Mucosa of gallbladder (tissue), 1 donor: Measurements from ENCODE around the gene FBXW2. TPM values are rescaled to one million over a fixed set of nuclear protein-coding genes. Genes with fewer than 3 reads are reported as not detected.

Experiments used
- DNase-seq: peaks from one replicate; pipeline ENCODE4 v3.0.0-alpha.2; 2020; ENCODE audit warnings: low spot score
- total RNA-seq: library from RNA; stranded (reverse); gene quantifications from one replicate; pipeline ENCODE4 v1.2.1, GENCODE V29; 2021
- donor health status: DM: no; HTN: no; CAD: no.

FBXW2 gene
- total RNA-seq, 1 donor from 2014 or later: 44.9 TPM

- DNase-seq: no peak
Measured at GRCh38 chr9:120741701-120742100, 51.5 kb downstream of the FBXW2 start.

- DNase-seq: no peak
Measured at GRCh38 chr9:120741191-120741590, 52.0 kb downstream of the FBXW2 start.

DNA sequence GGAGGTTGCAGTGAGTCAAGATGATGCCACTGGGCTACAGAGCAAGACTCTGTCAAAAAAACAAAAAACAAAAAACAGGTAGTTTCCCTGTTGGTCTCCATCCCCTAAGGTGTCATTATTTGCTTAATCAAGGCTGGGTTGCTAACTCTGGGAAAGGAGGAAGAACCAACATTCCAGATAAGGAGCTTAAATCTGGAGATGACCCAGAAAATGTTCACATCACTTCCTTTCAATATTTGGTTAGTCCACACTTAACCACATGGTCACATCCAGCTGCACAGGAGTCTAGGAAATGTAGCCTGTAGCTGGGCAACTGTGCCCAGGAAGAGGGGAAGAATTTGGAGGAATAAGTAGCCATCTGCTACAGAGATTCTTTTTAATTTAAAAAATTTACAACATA is 53.1 kb downstream of the FBXW2 start:
- no peak for DNase-seq

GRCh38 chr9:120737416-120738165 is 55.6 kb downstream of the FBXW2 start:
- no peak for DNase-seq

DNA sequence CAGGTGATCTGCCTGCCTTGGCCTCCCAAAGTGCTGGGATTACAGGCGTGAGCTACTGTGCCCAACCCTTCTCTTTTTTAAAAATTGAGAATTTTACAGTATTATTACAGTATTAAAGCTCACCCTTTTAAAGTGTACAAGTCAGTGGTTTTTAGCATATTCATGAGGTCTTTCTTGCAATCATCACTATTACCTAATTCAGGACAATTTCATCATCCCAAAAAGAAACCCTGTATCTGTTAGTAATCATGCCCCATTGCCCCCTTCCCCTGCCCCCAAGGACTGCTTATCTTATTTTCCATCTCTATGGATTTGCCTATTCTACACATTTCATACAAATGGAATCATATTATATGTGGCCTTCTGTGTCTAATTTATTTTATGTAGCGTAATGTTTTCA is 56.3 kb downstream of the FBXW2 start:
- DNase-seq: no peak

DNA sequence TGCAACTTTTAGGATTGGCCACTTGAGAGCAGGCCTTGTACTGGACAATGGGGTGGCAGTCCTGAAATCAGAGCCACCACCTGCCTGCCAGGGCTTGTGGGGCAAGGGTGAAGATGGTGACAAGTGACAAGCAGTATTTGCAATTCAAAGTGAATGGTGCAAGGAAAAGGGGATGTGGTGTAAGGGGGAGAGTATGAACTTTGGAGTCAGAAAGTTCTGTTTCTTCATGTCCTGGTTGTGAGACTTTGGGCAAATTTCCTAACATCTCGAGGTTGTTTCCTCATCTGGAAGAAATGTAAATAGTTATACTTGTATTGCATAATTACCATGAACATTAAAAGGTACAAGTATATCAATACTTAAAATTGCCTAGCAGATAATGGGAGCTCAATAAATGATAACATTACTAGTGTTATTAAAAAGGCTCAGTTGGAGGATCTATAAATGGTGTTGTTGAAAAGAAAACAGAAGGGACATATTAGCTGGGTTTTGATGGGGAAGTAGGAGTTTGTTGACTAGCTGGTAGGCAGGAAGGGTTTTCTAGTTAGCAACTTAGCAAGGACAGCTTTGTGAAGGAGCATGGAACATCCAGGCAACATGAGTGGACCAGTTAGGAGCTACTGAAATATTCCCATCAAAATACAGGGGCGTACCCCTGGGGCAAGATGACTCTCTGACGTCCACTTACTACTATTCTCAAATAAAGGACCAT is 57.6 kb downstream of the FBXW2 start:
- no peak for DNase-seq

DNA sequence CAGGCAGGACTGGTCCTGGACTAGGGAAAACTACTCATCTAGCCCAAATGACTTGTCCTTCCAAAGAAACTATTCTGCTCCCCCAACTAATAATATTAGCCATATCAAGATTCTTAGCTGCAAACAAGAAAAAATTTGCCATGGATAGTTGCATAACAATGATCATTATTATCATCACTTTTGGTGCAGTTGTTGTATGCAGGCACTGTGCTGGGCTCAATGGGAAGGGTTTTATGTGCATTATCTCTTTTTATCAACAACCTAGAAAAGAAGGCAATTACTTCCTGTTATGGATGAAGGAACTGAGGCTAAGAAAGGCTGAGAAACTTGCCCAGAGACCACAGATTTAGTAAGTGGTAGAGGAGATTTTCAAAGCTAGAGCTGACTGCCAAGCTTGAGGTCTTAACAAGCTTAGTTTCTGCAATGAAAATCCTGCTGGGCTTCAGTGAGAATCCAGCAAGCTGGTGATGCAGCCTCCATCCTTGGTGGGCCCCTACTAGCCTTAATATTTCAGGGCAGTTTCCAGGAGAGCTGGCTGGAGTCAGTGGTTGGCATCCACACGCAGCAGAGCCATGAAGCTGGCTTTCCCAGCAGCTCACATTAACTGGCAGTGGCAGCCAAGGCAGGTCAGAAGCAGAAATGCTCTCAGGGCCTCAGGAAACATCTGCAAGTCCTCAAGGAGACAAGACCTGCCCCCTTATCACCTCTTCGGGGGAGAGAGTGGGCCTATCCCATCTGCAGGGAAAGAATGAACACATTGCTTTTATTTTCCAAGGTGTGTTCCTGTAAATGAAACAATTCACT is 58.4 kb downstream of the FBXW2 start:
- DNase-seq: no peak

GRCh38 chr9:120733190-120733589 is 60.0 kb downstream of the FBXW2 start:
- peak; percentile 35 for DNase-seq

- peak; percentile 62 for DNase-seq
Measured at GRCh38 chr9:120730654-120731514, 62.3 kb downstream of the FBXW2 start.

GRCh38 chr9:120729791-120730241 is 63.4 kb downstream of the FBXW2 start:
- DNase-seq: no peak

DNA sequence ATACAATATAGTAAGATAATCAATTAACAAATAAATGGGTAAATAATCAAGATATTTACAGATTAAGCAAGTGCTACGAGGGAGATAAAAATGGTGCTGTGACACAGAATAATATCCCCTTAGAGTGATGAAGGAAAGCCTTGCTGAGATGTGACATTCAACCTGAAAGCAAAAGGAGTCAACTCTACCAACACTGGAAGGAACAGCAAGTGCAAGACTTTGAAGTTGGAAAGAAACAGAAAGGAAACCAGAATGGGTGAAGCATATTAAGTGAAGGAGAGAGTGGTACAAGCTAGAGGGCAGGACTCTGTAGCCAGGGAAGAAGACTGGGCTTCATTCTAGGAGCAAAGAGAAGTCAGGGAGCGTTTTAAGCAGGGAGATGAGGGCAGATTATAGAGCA is 66.7 kb downstream of the FBXW2 start:
- DNase-seq: no peak

DNA sequence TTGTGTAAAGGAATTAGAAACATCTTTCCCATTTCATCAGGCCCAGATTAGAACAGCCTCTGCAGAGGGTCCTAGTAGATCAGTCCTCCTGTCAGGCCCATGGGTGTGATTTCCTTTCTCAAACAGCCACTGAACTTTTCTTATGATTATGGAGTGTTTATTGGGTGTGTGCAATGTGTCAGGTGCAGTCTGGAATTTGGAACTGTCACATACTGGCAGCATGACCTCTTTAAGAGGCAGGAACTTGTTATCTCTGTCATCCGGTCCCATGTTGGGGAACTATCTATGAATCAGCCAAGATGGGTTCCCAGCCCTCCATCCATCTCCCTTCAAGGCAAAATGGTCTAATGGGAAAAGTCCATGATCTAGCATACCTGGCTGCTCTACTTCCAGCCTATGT is 67.3 kb downstream of the FBXW2 start:
- DNase-seq: no peak

DNA sequence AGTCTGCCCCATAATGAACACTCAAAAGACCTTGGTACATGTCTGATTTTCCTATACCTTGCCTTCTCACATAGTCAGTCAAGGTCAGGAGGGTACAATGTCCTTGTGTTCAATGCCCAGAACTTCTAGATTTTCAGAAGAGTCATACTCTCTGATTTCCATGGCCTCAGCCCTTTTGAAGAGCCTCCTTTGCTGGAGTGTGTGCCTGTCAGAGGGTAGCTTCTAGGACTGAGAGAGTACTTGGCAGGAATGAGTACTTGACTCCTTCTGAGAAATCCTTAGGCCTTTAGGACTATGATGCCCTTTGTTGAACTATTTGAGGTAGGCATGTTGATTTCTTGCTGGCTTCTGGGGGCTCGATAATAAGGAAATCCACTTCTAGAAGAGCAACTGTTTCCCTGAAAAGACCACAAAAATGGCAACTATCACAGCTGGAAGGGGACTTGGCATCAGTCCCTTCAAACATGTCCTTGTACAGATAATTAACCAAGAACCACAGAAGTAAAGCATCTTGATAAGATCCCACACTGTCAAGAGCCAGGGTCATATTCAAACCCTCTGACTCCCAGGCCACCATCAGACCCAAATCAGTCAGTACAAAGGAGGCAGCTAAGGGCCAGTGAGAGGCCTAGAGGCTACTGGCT is 68.3 kb downstream of the FBXW2 start:
- DNase-seq: no peak

DNA sequence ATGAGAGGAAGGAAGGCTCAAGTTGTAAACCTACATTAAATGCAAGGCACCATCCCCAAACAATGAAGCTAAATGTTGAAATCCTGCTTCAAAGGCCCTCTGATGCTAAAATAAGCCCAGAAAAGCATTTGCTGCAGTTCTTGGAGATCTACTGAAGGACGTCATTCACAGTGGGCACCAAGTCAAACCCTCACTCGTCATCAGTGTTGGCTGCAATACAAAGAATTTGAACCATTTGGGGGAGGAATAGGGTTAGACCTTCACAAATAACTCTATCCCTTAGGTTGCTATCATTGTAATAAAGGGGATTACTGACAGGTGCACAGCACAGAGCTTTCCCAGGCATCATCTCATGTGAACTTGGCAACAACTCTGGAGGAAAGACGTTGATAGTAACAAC is 69.7 kb downstream of the FBXW2 start:
- no peak for DNase-seq

GRCh38 chr9:120720404-120720803 is 72.8 kb downstream of the FBXW2 start:
- DNase-seq: no peak

GRCh38 chr9:120718316-120718715 is 74.9 kb downstream of the FBXW2 start:
- no peak for DNase-seq

DNA sequence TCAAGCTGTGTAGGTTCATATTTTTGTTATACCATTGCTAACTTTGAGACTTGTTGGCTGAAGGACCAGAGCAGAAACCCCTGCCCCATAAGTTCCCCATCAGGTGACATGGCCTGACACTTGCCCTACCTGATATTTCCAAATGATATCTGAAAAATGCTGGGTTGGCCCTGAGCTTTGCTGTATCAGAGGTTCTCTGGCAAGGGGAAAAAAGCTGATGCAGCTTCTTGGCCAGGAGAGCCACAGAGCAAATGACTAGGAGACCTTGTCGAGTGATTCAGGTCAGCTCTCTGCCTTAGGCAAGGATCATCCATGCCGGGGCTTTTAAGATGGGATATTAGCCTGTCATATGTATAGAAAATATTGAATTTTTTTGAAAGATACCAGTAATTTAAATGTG is 76.0 kb downstream of the FBXW2 start:
- DNase-seq: no peak

DNA sequence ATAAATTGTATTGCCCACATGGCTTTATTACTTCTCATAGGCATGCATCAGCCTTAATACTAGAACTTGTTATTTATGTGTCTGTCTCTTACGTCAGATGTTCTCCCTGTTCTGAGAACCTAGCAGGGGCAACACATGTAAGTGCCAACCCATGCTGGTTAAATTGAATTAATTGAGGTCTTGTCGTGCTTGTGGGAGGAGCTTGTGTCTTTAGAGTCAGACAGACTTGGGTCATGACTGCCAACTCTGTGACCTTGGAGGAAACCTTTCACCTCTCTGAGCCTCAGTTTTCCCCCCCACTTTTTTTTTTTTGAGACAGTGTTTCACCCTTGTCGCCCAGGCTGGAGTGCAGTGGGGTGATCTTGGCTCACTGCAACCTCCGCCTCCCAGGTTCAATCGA is 76.7 kb downstream of the FBXW2 start:
- no peak for DNase-seq

GRCh38 chr9:120715389-120715924 is 77.8 kb downstream of the FBXW2 start:
- DNase-seq: no peak

- DNase-seq: no peak
Measured at GRCh38 chr9:120714846-120715388, 78.3 kb downstream of the FBXW2 start.
